BLaER1 treated with 17β-estradiol and CSF1 and Interleukin-3, amounts not matched to agents 10 nM and 100 nM (cell line): ENCODE results near the gene MGST1.
A peak's percentile ranks its signal among the peaks of the same experiment; 100 is the strongest.

Source experiments
- H3K27ac ChIP-seq, 11 experiments: shearing (Covaris generic); formaldehyde crosslinking; 2 replicates each; pipeline ENCODE4 v1.8.1; 2022
- H3K27me3 ChIP-seq, 11 experiments: shearing (Covaris generic); formaldehyde crosslinking; 2 replicates each; pipeline ENCODE4 v1.8.1; 2022
- H3K36me3 ChIP-seq, 11 experiments: shearing (Covaris generic); formaldehyde crosslinking; 2 replicates each; pipeline ENCODE4 v1.8.1; 2022
- H3K4me1 ChIP-seq, 10 experiments: shearing (Covaris generic); formaldehyde crosslinking; 2 replicates each; pipeline ENCODE4 v1.8.1; 2022
- H3K4me2 ChIP-seq, 11 experiments: shearing (Covaris generic); formaldehyde crosslinking; 2 replicates each; pipeline ENCODE4 v1.8.1; 2022
- H3K4me3 ChIP-seq, 10 experiments: shearing (Covaris generic); formaldehyde crosslinking; 2 replicates each; pipeline ENCODE4 v1.8.1; 2022
- H3K9ac ChIP-seq, 11 experiments: shearing (Covaris generic); formaldehyde crosslinking; 2 replicates each; pipeline ENCODE4 v1.8.1; 2022
- H3K9me3 ChIP-seq, 11 experiments: shearing (Covaris generic); formaldehyde crosslinking; replicated peaks in 1 of 11; 2 replicates each; pipeline ENCODE4 v1.8.1; 2022
- H4K20me1 ChIP-seq, 11 experiments: shearing (Covaris generic); formaldehyde crosslinking; 2 replicates each; pipeline ENCODE4 v1.8.1; 2022
- Cebpa-rat ChIP-seq, 11 experiments: shearing (Covaris generic); IDR thresholded peaks; 2 replicates each; pipeline ENCODE4 v1.8.1; 2022

Gene MGST1, protein sequence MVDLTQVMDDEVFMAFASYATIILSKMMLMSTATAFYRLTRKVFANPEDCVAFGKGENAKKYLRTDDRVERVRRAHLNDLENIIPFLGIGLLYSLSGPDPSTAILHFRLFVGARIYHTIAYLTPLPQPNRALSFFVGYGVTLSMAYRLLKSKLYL

DNA sequence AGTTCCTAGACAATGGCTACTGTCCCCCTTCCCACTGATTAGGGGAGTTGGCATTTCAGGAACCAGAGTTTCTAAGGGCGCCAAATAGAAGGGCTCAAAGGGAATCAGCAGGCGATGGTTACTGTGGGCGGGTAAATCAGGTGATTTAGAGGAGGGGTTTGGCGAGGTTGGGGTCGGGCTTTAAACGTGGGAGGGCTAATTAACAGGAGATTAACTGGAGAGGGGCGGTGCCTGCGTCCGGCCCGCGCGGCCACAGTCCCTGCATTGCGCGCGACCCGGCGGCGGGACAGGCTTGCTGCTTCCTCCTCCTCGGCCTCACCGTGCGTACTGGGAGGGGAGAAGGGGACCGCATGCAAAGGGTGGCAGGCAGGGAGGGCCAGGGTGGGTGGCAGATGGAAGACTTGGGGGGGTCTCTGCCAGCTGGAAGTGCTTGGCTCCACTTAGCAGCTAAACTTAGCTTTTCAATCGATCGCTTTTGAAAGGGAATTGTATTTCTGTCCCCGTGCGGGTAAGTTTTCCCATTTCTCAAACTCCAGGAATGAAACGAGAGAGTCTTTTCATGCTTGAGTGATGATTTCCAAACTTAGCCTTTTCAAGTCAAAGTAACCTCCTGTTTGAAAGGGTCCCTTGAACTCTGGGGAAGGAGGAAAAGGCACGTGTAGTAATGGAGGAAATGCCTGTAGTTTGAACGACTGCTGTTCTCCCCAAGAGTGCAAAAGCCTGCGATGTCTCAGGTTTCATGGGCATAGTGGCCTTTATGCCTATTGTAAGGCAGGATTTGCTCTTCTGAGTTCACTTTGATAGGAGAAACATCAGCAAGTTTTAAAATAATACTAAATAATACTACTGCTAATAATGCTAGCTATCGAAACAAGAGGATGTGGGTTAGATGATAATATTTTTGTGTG is at the start of gene MGST1:
Gene MGST1, plus strand, starts transcription at position 255 of the 908 bp plus-strand sequence. CDS start 6,608 bp downstream, outside the sequence.
- peak within 1 kb of the TSS in 5 of 11 experiments; percentile 26 to 68 (median 57); a peak in 7 of 22 replicates for H3K4me2 ChIP-seq
- H3K4me1 ChIP-seq, result peaks cover 0 to 34% (median 8%) of the 10 kb centered on the region in 10 experiments; a peak in 10 of 20 replicates
- H3K4me3 ChIP-seq, result no peak within 1 kb of the TSS
- no peaks in the 10 kb centered on the region for H3K36me3 ChIP-seq
- H3K27ac ChIP-seq, result peak within 1 kb of the TSS in 4 of 11 experiments; percentile 32 to 66 (median 60); a peak in 6 of 22 replicates
- no peaks in the 10 kb centered on the region for H4K20me1 ChIP-seq
- peak within 1 kb of the TSS in 2 of 11 experiments; percentile 5 to 19; a peak in 2 of 22 replicates for H3K9ac ChIP-seq
- TF ChIP-seq Cebpa-rat (IDR thresholded peaks at IDR 0.05), result no peak
- no peaks in the 10 kb centered on the region; a peak in 1 of 22 replicates for H3K9me3 ChIP-seq
- no peaks in the 10 kb centered on the region for H3K27me3 ChIP-seq

DNA sequence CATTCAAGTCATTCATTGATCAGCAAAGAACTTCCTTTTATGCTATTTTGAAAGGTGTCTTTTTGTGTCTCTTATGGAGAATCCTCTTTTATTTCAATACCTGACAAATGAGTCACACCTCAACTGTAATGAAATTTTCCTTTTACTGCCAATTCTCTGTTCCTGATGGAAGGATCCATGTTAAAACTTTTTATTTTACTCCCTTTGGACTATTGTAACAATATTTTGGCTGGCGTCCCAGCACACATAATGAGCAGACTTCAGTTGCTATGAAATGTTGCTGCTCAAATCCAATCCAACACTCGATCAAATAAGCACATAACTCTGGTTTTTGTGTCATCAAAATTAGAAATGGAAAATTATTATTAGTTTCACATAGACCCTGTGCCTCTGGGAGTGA is 48.0 kb upstream of the MGST1 start:
- no peak overlapping the region for H3K4me2 ChIP-seq
- H3K27ac ChIP-seq, result no peak overlapping the region
- no peaks in the 10 kb centered on the region for H3K9me3 ChIP-seq
- H3K4me1 ChIP-seq, result no peaks in the 10 kb centered on the region
- no peak overlapping the region for H3K4me3 ChIP-seq
- no peak for TF ChIP-seq Cebpa-rat (IDR thresholded peaks at IDR 0.05)
- H3K36me3 ChIP-seq, result no peaks in the 10 kb centered on the region
- no peaks in the 10 kb centered on the region for H4K20me1 ChIP-seq
- no peaks in the 10 kb centered on the region for H3K27me3 ChIP-seq
- H3K9ac ChIP-seq, result no peak overlapping the region

- H3K36me3 ChIP-seq, result no peaks in the 10 kb centered on the region
- H3K9ac ChIP-seq, result no peak overlapping the region
- no peaks in the 10 kb centered on the region for H3K27me3 ChIP-seq
- H3K27ac ChIP-seq, result no peak overlapping the region
- no peak overlapping the region for H3K4me2 ChIP-seq
- no peak overlapping the region for H3K4me3 ChIP-seq
- TF ChIP-seq Cebpa-rat (IDR thresholded peaks at IDR 0.05), result no peak
- H3K9me3 ChIP-seq, result no peaks in the 10 kb centered on the region
- no peaks in the 10 kb centered on the region for H4K20me1 ChIP-seq
- H3K4me1 ChIP-seq, result no peaks in the 10 kb centered on the region
These were observed 47.3 kb upstream of the MGST1 start for GRCh38 chr12:16300122-16300521.

GRCh38 chr12:16300736-16301135 is 46.7 kb upstream of the MGST1 start:
- TF ChIP-seq Cebpa-rat (IDR thresholded peaks at IDR 0.05), result no peak
- Histone ChIP-seq H3K4me3 (no peak overlapping the region), H3K9ac (no peak overlapping the region), H3K9me3 (no peaks in the 10 kb centered on the region), H3K4me1 (no peaks in the 10 kb centered on the region), H3K36me3 (no peaks in the 10 kb centered on the region), H3K4me2 (no peak overlapping the region), H4K20me1 (no peaks in the 10 kb centered on the region), H3K27me3 (no peaks in the 10 kb centered on the region), H3K27ac (no peak overlapping the region)

DNA sequence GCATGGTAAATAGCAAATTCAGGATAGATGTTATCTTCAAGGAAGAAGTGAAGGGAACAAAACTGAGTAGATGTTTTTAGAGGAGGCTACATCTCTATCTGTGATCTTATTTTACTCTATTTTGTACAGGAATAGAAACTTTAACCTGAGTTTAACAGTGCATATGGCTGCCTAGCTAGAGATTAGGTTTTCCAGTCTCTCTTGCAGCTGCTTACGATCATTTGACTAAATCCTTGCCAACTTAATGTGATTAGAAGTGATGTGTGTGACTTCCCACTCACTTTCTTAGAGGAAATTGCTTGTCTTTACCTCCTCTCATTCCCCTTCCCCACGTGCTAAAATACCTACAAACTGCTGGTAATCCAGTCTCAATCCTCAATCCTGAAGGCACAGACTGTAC is 43.5 kb upstream of the MGST1 start:
- no peaks in the 10 kb centered on the region for H4K20me1 ChIP-seq
- H3K27ac ChIP-seq, result no peak overlapping the region
- no peak overlapping the region for H3K9ac ChIP-seq
- no peaks in the 10 kb centered on the region for H3K27me3 ChIP-seq
- H3K9me3 ChIP-seq, result peaks cover 1 to 16% (median 5%) of the 10 kb centered on the region in 11 experiments; a peak in 18 of 22 replicates
- no peak overlapping the region for H3K4me2 ChIP-seq
- H3K4me3 ChIP-seq, result no peak overlapping the region
- no peaks in the 10 kb centered on the region for H3K4me1 ChIP-seq
- H3K36me3 ChIP-seq, result no peaks in the 10 kb centered on the region
- TF ChIP-seq Cebpa-rat (IDR thresholded peaks at IDR 0.05), result no peak

GRCh38 chr12:16307856-16308475 is 39.5 kb upstream of the MGST1 start:
- no peaks in the 10 kb centered on the region for H3K36me3 ChIP-seq
- no peak overlapping the region for H3K9ac ChIP-seq
- no peaks in the 10 kb centered on the region for H3K4me1 ChIP-seq
- no peak overlapping the region for H3K27ac ChIP-seq
- no peak overlapping the region for H3K4me3 ChIP-seq
- H3K27me3 ChIP-seq, result no peaks in the 10 kb centered on the region
- H3K9me3 ChIP-seq, result peaks cover 10 to 37% (median 15%) of the 10 kb centered on the region in 11 experiments; a peak in 19 of 22 replicates
- no peaks in the 10 kb centered on the region for H4K20me1 ChIP-seq
- no peak for TF ChIP-seq Cebpa-rat (IDR thresholded peaks at IDR 0.05)
- no peak overlapping the region for H3K4me2 ChIP-seq

- no peak overlapping the region for H3K27ac ChIP-seq
These were observed 36.5 kb upstream of the MGST1 start for GRCh38 chr12:16310934-16311333.

DNA sequence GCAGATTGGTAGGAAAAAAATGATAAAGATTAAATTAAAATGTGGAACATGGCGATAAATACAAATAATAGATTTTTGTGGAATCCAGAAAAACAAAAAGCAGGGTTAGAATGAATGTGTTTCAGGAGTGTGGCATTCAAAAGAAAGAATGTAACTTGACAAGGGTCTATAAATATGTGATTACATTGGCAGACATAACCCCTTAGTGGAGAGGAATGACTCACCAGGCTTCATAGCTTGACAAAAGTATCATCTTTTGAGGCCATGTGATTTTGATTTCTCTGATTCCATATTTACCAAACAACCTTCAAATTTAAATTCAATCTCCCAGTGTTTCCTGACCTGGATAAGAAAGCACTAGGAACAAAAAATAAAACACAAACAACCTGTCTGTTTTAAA is 24.4 kb upstream of the MGST1 start:
- peaks cover 0 to 6% (median 0%) of the 10 kb centered on the region in 11 experiments; a peak in 2 of 22 replicates for H3K9me3 ChIP-seq
- H4K20me1 ChIP-seq, result no peaks in the 10 kb centered on the region
- no peaks in the 10 kb centered on the region for H3K4me1 ChIP-seq
- H3K36me3 ChIP-seq, result no peaks in the 10 kb centered on the region
- H3K4me2 ChIP-seq, result no peak overlapping the region
- no peaks in the 10 kb centered on the region for H3K27me3 ChIP-seq
- H3K4me3 ChIP-seq, result no peak overlapping the region
- no peak overlapping the region for H3K9ac ChIP-seq
- H3K27ac ChIP-seq, result no peak overlapping the region
- TF ChIP-seq Cebpa-rat (IDR thresholded peaks at IDR 0.05), result no peak

More at GRCh38 chr12:16310934-16311333, 36.5 kb upstream of the MGST1 start:
- Histone ChIP-seq H3K4me2 (no peak overlapping the region), H3K27me3 (no peaks in the 10 kb centered on the region), H4K20me1 (no peaks in the 10 kb centered on the region), H3K4me3 (no peak overlapping the region), H3K9ac (no peak overlapping the region), H3K36me3 (no peaks in the 10 kb centered on the region), H3K9me3 (peaks cover 10 to 36% (median 15%) of the 10 kb centered on the region in 11 experiments; a peak in 19 of 22 replicates), H3K4me1 (no peaks in the 10 kb centered on the region)
- no peak for TF ChIP-seq Cebpa-rat (IDR thresholded peaks at IDR 0.05)

- H4K20me1 ChIP-seq, result no peaks in the 10 kb centered on the region
- no peak overlapping the region for H3K4me3 ChIP-seq
- H3K4me1 ChIP-seq, result no peaks in the 10 kb centered on the region
- H3K27me3 ChIP-seq, result no peaks in the 10 kb centered on the region
- H3K27ac ChIP-seq, result no peak overlapping the region
- H3K36me3 ChIP-seq, result no peaks in the 10 kb centered on the region
- peaks cover 0 to 12% (median 0%) of the 10 kb centered on the region in 11 experiments; a peak in 3 of 22 replicates for H3K9me3 ChIP-seq
- TF ChIP-seq Cebpa-rat (IDR thresholded peaks at IDR 0.05), result no peak
- H3K4me2 ChIP-seq, result no peak overlapping the region
- no peak overlapping the region for H3K9ac ChIP-seq
These were observed 23.8 kb upstream of the MGST1 start for GRCh38 chr12:16323638-16324037.
